NK-92 (cell line): ENCODE data around the gene SIGLEC12.
"Not testable (repeated sequence)": the region's sequence is repeated elsewhere in the genome, so short reads cannot be mapped to it uniquely, and the experiment has no call there.

ENCODE experiments used
- DNase-seq: peaks from one replicate; lab custom pipeline; 2025; ENCODE audit not compliant: unreplicated experiment; lab: John Stamatoyannopoulos, UW

Gene SIGLEC12

DNA sequence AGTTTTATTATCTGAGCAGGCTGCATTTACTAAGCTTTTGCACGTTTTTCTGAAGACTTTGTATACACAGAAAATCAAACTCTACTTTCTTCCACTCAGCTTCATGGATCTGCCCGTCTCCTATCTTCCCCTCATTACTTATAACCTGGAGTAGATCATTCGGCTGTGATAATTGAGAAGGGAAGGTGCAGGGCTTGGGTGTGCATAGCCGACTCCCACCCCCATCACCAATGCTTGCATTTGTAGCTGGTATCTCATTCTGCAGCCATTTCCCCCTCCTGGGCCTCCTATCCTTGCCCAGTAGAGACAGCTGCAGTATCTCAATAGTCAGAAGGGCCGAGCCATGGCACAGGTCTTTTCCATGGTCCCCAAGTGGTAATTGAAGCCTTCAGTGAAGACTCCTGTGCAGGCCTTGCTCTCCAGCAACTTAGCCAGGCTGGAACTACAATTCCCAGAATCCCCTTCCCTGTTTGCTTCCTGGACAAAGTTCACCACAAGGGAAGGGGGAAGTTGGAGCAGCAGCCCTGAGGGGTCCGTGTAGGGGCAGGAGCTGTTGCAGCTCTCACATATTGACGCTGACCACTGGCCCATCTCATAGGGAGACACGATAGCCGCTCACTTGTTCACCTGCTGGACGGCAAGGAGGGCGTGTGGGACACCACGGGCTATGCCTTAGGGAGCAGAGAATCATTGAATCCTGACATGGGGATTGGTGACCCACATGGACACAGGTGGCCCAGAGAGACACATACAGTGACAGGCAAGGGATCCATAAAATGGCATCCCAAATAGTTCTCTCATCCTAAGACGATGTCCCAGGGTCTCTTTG, 41.2 kb downstream of the SIGLEC12 start:
- DNase-seq: no peak

DNA sequence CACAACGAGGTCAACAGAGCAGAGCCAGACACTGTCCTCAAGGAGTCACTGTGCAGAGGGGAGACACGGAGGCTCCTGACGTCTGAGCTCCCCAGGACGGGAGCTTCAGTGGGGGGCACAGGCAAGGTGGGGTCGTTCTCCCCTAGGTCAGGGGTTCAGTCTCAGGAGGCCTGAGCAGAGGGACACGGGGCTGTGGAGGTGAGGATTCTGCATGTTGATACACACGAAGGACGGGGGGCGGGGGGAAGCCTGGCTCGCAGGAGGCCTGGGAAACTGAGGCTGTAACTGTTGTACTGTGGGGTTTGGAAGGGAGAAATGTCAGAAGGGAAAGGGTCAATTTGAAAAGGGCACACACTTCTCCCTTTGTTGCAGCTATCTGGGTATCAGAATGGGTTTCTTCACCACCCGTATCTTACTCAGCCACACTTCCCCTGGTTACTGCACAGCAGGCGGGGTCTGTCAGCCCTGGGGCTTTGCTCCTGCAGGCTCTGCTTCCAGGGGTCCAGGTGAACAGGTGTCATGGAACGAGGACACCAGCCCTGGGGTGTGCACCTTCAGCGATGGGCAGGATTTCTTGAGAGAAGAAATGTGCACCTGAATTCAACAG, 42.6 kb downstream of the SIGLEC12 start:
- no peak for DNase-seq

DNA sequence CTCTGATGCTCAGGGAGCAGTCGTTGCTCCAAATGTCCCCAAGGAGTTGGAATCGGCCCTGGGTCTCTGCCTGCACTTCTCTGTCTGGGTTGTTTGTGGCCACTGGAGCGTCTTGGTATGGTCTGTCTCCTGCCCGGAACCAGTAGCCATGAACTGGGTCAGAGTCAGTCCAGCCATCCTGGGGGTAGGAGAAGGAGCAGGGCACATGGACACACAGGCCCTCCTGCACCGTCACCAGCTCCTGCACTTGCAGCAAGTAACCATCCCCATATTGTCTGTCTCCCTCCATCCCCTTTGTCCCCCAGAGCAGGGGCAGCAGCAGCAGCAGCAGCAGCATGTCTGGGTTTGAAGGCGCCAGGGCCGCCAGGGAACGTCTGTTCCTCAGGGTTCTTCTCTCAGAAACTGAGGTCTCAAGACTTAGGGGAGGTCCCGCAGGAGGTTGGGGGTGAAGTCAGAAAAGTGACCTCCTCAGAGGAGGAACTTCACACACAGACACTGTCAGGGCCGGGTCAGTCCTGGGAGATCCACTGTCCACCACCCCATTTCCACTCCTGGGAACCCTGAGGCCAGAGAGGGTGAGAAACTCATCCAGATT, 43.5 kb downstream of the SIGLEC12 start, which contains the start of gene SIGLEC8:
Gene SIGLEC8, minus strand, starts transcription at position 404 of the 595 bp plus-strand sequence. Its CDS starts 67 bp downstream, at position 337.
- DNase-seq: no peak

DNA sequence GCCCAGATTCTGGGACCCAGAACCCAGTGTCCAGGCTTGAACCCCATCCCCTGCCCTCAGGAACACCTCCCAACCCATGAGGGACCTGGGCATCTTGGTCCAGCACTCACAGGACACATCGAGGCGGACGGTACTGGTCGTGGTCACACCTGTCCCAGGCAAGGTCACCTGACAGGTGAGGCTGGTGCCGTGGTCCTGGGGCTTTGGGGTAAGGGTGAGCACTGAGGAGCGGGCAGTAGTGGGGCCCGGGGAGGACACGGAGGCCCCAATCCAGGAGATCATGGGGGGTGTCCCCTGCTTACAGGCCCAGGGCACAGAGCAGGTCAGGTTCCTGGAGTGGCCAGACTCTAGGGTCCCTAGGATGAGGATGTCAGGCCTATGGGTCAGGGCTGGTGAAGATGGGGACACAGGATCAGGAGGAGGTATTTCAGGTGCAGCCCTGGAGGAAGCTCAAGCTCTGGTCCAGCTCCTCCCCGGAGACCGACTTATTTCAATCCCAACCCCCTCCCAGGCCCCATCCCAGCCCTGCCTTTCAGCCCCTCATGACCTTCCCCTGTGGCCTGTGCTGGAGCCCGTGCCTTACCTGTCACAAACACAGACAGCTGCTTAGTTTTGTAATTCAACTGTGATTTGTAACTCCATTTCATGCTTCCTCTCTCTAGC, 44.1 kb downstream of the SIGLEC12 start:
- no peak for DNase-seq

DNA sequence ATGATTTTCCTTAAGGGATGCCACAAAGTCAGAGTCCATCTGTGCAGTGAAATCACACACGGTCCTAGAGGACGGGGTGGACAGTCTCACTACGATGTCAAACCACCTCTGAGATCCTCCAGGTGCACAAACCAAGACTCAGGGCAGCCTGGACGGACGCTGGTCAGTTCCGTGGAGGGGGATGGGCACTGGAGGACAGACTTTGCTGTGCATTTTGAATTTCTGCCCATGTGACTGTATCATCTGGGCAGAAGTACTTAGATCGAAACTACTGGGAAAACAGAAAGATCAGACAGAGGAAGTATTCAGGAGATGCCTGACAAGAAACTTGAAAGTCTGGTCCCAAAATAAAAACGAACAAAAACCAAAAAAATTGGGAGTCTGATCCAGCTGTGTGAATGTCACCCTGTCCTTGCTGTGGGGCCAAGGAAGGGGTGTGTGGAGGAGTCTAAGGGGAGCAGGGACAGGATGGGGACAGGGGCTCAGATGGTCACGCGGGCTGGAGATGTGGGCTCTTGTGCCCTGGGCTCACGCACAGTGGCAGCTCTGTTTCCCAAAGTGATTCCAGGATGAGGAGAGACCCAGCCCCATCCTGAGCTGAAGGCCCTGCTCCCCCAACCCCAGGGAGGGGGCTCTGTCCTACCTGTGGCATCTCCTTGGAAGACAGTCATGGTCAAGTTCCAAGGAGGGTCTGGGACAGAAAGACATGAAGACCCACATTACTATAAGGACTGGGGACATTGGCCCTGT, 44.9 kb downstream of the SIGLEC12 start:
- no peak for DNase-seq

DNA sequence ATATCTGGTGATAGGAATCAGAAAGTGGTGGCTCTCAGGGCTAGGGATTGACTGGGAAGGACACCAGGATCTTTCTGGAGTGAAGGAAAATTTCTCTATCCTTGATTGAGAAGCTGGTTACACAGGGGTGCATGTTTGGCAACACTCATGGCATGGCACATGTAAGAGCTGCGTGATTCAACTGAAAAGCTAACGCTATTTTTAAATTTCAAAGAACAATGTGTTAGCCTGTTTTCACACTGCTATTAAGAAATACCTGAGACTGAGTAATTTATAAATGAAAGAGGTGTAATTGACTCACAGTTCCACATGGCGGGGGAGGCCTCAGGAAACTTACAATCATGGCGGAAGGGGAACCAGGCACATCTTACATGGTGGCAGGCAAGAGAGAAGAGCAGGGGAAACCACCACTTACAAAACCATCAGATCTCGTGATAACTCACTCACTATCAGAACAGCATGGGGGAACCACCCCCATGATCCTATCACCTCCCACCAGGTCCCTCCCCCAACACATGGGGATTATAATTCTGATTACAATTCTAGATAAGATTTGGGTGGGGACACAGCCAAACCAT, 50.8 kb downstream of the SIGLEC12 start:
- DNase-seq: no peak

DNA sequence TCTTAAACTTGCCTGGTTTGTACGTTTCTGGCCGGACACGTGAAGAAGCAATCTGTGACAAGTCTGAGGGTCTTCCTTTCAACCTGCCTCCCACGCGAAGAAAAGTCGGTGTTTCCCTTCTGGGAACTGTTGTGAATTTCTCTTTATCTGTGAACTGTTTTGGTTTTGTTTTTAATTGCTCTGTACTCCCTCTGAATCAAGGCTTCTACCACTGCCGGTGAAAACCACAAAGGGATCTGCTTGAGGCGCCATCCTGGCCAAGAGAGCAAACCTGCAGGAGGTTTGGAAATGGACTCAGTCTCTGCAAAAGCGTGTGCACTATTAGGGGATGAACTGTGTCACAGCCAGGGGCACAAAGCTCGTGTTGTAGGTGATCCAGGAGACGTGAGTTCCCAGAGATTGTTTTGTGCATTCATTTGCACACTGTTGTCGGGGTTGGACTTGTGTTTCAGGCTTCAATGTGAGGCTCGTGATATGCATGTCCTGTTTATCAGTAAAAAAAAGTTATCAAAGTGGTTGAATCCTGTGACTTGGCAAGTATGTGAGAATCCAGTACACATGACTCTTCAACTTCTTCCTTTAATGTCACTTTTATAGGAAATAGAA, 53.1 kb downstream of the SIGLEC12 start:
- no peak for DNase-seq

DNA sequence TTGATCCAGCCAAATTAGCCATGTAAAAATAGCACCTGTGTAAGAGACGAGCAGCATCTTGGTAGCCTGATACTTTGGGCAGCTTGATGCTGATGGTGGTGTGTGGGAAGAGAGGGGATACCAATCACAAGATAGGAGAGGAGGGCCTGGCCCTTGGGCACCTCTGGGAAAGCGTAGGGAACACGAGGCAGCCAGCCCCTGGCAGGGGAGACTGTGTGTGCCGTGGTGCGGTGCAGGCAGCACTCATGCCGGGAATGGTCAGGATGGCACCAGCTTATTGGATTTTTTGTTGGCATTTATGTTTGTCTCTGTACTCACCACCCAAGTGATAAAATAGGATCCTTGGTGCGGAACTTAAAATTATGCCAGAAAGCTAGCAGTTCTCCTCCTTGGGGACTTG, 53.6 kb downstream of the SIGLEC12 start:
- no peak for DNase-seq

DNA sequence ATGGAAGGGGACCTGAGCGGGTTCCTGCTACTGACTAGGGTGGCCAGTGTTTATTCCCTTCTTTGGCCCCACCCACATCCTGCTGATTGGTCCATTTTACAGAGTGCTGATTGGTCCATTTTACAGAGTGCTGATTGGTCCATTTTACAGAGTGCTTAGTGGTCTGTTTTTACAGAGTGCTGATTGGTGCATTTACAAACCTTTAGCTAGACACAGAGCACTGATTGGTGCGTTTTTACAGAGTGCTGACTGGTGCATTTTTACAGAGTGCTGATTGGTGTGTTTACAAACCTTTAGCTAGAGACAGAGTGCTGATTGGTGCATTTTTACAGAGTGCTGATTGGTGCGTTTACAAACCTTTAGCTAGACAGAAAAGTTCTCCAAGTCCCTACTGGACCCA, 54.1 kb downstream of the SIGLEC12 start:
- DNase-seq: not testable (repeated sequence)

DNA sequence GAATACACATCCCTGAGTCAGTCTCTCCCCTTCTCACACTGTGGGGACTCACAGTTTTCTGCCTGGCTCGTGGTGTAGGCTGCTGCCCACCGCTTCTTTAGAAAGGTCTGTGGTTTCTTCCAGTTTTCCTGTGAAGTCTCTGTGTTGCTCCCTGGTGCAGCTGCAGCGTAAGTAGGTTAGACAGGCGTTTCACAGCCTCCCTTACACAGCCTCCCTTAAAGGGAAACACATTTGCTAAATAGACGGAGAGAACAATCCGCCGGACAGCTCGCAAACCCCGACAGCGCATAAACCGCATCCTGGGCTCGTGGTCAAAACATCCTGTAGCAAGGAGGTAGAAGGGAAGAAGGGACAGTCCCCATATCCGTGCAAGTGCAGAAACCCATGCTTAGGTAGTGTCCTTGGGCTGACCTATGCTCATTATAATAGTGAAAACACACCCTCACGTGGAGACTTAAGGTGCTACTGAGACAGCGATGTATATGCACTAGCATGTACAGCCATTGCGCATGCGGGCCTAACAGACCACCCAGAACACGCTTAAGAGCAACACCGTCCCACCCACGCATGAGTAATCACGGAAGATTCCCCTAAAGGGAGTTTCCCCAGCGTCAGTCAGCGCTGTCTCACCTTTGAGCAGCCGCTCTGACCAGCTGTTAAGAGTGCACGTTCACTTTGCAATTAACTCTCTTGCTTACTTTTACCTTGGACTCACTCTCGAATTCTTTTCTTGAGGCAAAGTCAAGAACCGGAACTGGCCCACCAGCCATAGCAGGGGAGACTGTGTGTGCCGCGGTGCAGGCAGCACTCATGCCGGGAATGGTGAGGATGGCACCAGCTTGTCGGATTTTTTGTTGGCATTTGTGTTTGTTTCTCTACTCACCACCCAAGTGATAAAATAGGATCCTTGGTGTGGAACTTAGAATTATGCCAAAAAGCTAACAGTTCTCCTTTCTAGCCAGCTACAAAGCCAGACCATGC, 59.9 kb downstream of the SIGLEC12 start:
- DNase-seq: peak; percentile 56
